ENCODE measurements around the gene PHACTR3. TPM values are rescaled to one million over a fixed set of nuclear protein-coding genes. Genes with fewer than 3 reads are reported as not detected.

The PHACTR3 gene
- total RNA-seq, 1 experiment from 2014 or later: 0.06 TPM

- DNase-seq (ENCODE audit: low read depth): no peak
These were observed 209.9 kb downstream of the PHACTR3 start for GRCh38 chr20:59813948-59814839.

DNA sequence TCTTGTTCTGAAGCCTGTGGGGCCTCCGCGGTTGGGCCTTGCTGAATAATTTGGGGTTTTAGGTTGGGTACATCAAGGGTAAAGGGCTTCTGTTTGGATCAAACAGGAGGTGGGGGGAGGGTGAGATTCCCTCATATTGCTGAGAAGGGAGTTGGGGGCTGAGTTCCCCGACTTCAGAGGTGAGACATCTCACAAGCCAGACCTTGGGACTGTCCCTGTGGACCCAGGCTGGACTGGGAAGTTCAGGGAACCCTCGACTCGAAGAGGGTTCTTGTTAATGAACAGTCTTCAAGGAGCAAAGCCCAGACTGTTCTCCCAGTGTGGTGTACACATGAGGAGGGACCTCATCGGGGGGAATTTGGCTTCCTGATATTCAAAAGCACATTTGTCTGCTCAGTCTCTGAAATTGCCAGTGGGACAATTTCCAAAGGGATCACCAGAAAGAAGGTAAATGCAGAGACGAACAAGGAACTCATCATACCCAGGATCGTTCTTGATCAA lies 210.6 kb downstream of the PHACTR3 start:
- DNase-seq (ENCODE audit: low read depth): no peak

GRCh38 chr20:59816146-59816738 lies 211.9 kb downstream of the PHACTR3 start:
- DNase-seq (ENCODE audit: low read depth): no peak

DNA sequence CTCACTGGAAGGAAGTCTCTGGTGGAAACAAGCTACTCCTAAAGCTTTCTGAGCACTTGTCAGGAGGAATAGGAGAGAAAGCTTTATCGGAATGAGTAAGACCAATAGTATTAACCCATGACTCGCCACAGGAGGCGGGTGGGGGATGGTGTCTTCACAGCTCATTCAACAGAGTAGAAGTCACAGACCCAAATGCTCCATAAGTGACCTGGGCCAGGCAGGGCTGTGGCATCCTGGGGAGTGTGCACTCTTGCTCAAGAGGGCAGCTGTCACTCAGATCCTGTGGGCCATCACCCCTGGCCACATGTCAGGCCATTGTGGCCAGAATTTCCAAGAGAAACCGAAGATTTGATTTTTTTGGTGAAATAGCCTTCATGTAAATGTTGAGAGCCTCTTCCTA lies 213.1 kb downstream of the PHACTR3 start:
- no peak for DNase-seq (ENCODE audit: low read depth)

- DNase-seq (ENCODE audit: low read depth): no peak
These were observed 213.7 kb downstream of the PHACTR3 start for GRCh38 chr20:59817846-59818615.

GRCh38 chr20:59818911-59819310 lies 214.6 kb downstream of the PHACTR3 start:
- DNase-seq (ENCODE audit: low read depth): no peak

GRCh38 chr20:59819496-59820203 lies 215.3 kb downstream of the PHACTR3 start:
- no peak for DNase-seq (ENCODE audit: low read depth)

- DNase-seq (ENCODE audit: low read depth): no peak
These were observed 216.1 kb downstream of the PHACTR3 start for GRCh38 chr20:59820204-59821041.

GRCh38 chr20:59821201-59821600 lies 216.9 kb downstream of the PHACTR3 start:
- DNase-seq (ENCODE audit: low read depth): no peak

- no peak for DNase-seq (ENCODE audit: low read depth)
These were observed 217.4 kb downstream of the PHACTR3 start for GRCh38 chr20:59821788-59822187.

- DNase-seq (ENCODE audit: low read depth): no peak
These were observed 218.1 kb downstream of the PHACTR3 start for GRCh38 chr20:59822291-59823029.

GRCh38 chr20:59823030-59823423 lies 218.7 kb downstream of the PHACTR3 start:
- no peak for DNase-seq (ENCODE audit: low read depth)

GRCh38 chr20:59823491-59824259 lies 219.3 kb downstream of the PHACTR3 start:
- DNase-seq (ENCODE audit: low read depth): no peak

DNA sequence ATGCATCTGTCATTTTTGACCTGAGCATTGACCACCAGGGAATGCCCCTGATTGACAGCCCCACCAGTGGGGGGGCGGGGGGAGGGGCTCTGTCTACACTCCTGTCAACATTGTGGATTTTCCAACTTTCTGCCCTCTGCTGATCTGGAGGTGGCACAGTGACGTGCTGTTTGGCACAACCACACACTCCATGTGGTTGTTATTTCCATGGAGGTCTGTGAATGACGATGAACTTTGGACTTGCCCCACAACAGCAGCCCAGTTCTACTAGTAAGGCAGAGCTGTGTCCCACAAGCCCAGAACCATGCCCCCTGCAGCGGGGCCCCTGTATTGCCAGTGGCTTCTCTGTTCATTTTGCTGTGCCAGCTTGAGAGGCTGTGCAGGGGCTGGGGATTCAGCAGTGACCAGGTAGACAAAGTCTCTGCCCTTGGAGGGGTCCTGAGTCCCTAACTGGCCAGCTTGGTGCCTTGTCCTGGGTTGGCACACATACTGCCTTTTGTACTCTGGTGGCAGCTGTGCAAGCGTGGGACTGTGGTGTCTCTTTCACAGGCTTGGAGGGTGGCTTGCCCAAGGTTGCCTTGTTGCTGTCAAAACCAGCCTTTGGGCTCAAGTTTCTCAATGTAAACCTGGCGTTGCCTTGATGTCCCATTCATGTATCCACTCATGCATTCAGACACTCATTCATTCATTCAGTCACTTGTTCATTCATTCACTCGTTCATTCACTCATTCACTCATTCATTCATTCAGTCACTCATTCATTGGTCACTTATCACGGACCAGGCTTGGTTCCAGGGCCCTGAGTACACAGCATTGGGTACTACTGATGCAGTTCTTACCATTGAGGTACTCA lies 220.6 kb downstream of the PHACTR3 start:
- DNase-seq (ENCODE audit: low read depth): no peak

DNA sequence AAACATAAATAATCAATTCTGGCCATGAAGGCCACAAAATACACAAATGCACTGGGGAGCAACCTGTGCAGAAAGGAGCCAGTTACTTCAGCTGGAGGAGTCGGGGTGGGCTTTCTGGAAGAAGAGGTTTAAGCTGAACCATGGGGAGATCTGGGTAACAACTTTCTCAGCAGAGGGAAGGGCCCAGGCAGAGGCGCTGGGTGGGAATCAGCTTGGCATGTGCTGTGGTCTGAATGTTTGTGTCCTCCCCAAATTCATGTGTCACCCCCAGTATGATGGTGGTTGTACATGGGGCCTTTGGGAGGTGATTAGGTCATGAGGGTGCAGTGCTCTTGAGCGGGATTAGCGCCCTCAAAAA lies 221.2 kb downstream of the PHACTR3 start:
- no peak for DNase-seq (ENCODE audit: low read depth)

DNA sequence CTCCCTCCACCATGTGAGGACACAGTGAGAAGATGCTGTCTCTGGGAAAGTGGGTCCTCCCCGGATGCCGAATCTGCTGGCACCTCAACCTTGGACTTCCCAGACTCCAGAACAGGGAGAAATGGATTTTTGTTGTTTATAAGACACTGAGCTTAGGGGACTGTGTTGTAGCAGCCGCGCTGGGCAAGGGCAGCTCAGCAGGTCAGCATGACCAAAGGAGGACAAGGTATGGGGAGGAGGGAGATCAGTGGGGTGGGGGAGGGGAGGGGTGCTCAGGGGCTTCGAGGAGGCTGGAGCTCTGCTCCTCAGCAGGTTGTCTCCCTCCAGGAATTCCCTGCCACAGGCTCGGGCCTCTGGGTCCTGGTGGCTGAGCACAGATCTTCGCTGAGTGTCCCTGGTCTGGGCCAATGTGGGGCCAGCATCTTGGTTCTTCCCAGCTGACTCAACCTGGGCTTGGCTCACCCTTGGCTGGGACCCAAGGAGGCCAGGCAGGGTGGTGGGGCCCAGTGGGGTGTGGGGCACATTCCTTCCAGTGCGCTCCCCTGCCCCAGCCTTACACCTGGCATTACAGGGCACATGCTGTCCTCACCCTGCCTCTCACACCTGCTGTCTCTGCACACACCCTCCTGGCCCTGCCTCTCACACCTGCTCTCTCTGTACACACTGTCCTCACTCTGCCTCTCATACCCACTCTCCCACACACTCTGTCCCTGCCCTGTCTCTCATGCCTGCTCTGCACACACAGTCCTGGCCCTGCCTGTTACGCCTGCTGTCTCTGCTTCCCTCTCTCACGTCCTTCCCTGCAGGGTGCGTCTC lies 221.8 kb downstream of the PHACTR3 start:
- no peak for DNase-seq (ENCODE audit: low read depth)

Data from Daoy (cell line).